Measurements from ENCODE around the gene ERO1B. TPM values are rescaled to one million over a fixed set of nuclear protein-coding genes. Genes with fewer than 3 reads are reported as not detected.

Gene ERO1B
- total RNA-seq, 2 experiments from 2014 or later = 1.9 to 2.0 TPM

GRCh38 chr1:236172041-236172579, 109.6 kb downstream of the ERO1B start:
- intact Hi-C loops (cut with micrococcal nuclease) = no loop called here
- DNase-seq (no peak), ATAC-seq (no peak)
- no peak for TF ChIP-seq CTCF (IDR thresholded peaks at IDR 0.05)
- Mint-ChIP-seq H3K4me1 (ENCODE audit: low read depth) (peaks cover 5% of the 10 kb centered on the region), H3K36me3 (ENCODE audit: low read depth) (no peaks in the 10 kb centered on the region), H3K27me3 (no peaks in the 10 kb centered on the region), H3K4me3 (no peak overlapping the region), H3K27ac (no peak overlapping the region), H3K9me3 (no peaks in the 10 kb centered on the region)
- POLR2A ChIA-PET = interaction anchor here (0.6 to 0.7 kb wide), 2 partner anchors 36 to 432 kb away, joined by 3 read pairs; partner anchors contain the start of gene HEATR1
- CTCF ChIA-PET = no interaction called here

- intact Hi-C loops (cut with micrococcal nuclease) = no loop called here
- H3K9me3 Mint-ChIP-seq = no peaks in the 10 kb centered on the region
- TF ChIP-seq CTCF (IDR thresholded peaks at IDR 0.05) = no peak
- DNase-seq (no peak), ATAC-seq (no peak)
- H3K4me1 Mint-ChIP-seq (ENCODE audit: low read depth) = peaks cover 4% of the 10 kb centered on the region
- no peak overlapping the region for H3K4me3 Mint-ChIP-seq
- peaks cover 3% of the 10 kb centered on the region for H3K36me3 Mint-ChIP-seq (ENCODE audit: low read depth)
- ChIA-PET POLR2A (no interaction called here), CTCF (interaction anchor here (0.6 to 1.3 kb wide), 2 partner anchors 65 to 70 kb away, joined by 3 read pairs; no protein-coding TSS in a partner anchor)
- H3K27me3 Mint-ChIP-seq = no peaks in the 10 kb centered on the region
- no peak overlapping the region for H3K27ac Mint-ChIP-seq
These were observed 112.9 kb downstream of the ERO1B start for GRCh38 chr1:236168716-236169429.

GRCh38 chr1:236167578-236167977, 114.2 kb downstream of the ERO1B start:
- Mint-ChIP-seq H3K27ac (no peak overlapping the region), H3K4me3 (no peak overlapping the region), H3K4me1 (ENCODE audit: low read depth) (peaks cover 12% of the 10 kb centered on the region), H3K36me3 (ENCODE audit: low read depth) (peaks cover 10% of the 10 kb centered on the region), H3K9me3 (peaks cover 8% of the 10 kb centered on the region), H3K27me3 (no peaks in the 10 kb centered on the region)
- CTCF ChIA-PET = no interaction called here
- POLR2A ChIA-PET = no interaction called here
- no peak for DNase-seq
- TF ChIP-seq CTCF (IDR thresholded peaks at IDR 0.05) = no peak
- intact Hi-C loops (cut with micrococcal nuclease) = no loop called here
- ATAC-seq = no peak

GRCh38 chr1:236167154-236167553, 114.6 kb downstream of the ERO1B start:
- Mint-ChIP-seq H3K36me3 (ENCODE audit: low read depth) (peaks cover 10% of the 10 kb centered on the region), H3K4me3 (no peak overlapping the region), H3K27ac (no peak overlapping the region), H3K4me1 (ENCODE audit: low read depth) (peaks cover 12% of the 10 kb centered on the region), H3K9me3 (peaks cover 8% of the 10 kb centered on the region), H3K27me3 (no peaks in the 10 kb centered on the region)
- TF ChIP-seq CTCF (IDR thresholded peaks at IDR 0.05) = no peak
- ChIA-PET CTCF (no interaction called here), POLR2A (no interaction called here)
- no peak for ATAC-seq
- intact Hi-C loops (cut with micrococcal nuclease) = no loop called here
- no peak for DNase-seq

- no peak for DNase-seq
- Mint-ChIP-seq H3K36me3 (ENCODE audit: low read depth) (peaks cover 21% of the 10 kb centered on the region), H3K4me3 (no peak overlapping the region), H3K27me3 (no peaks in the 10 kb centered on the region), H3K4me1 (ENCODE audit: low read depth) (peaks cover 18% of the 10 kb centered on the region), H3K9me3 (peaks cover 18% of the 10 kb centered on the region), H3K27ac (no peak overlapping the region)
- no peak for TF ChIP-seq CTCF (IDR thresholded peaks at IDR 0.05)
- intact Hi-C loops (cut with micrococcal nuclease) = no loop called here
- CTCF ChIA-PET = no interaction called here
- no peak for ATAC-seq
- POLR2A ChIA-PET = no interaction called here
These were observed 115.7 kb downstream of the ERO1B start for GRCh38 chr1:236166041-236166440.

Measured in activated CD8-positive, alpha-beta T cell treated with anti-CD3 and anti-CD28 coated beads for 36 hours (primary cell).